Activated naive CD8-positive, alpha-beta T cell treated with anti-CD3 and anti-CD28 coated beads for 36 hours (primary cell): ENCODE measurements around the gene SPO11. TPM values are rescaled to one million over a fixed set of nuclear protein-coding genes. Genes with fewer than 3 reads are reported as not detected.
"Not testable (repeated sequence)": the region's sequence is repeated elsewhere in the genome, so short reads cannot be mapped to it uniquely, and the experiment has no call there.

ENCODE experiments used
- DNase-seq: peaks from one replicate; pipeline ENCODE4 v3.0.0; 2021
- H3K27ac Mint-ChIP-seq: one replicate; pipeline ENCODE4 v1.8.0; 2022; ENCODE audit warnings: mild to moderate bottlenecking, moderate library complexity, mixed read lengths
- H3K27me3 Mint-ChIP-seq: one replicate; pipeline ENCODE4 v1.8.0; 2022; ENCODE audit warnings: mild to moderate bottlenecking, mixed read lengths
- H3K36me3 Mint-ChIP-seq: one replicate; pipeline ENCODE4 v1.8.0; 2021; ENCODE audit warnings: mild to moderate bottlenecking, mixed read lengths
- H3K4me1 Mint-ChIP-seq: one replicate; pipeline ENCODE4 v1.8.0; 2021; ENCODE audit warnings: mixed read lengths
- H3K4me3 Mint-ChIP-seq: one replicate; pipeline ENCODE4 v1.8.0; 2022; ENCODE audit warnings: mild to moderate bottlenecking, moderate library complexity, mixed read lengths
- H3K9me3 Mint-ChIP-seq: one replicate; pipeline ENCODE4 v1.8.0; 2022; ENCODE audit warnings: mixed read lengths
- total RNA-seq, 2 experiments: library from RNA; stranded (reverse); gene quantifications; one replicate each; pipeline ENCODE4 v1.2.3, GENCODE V29; 2021

The SPO11 gene
- total RNA-seq, 2 experiments from 2014 or later: not detected

DNA sequence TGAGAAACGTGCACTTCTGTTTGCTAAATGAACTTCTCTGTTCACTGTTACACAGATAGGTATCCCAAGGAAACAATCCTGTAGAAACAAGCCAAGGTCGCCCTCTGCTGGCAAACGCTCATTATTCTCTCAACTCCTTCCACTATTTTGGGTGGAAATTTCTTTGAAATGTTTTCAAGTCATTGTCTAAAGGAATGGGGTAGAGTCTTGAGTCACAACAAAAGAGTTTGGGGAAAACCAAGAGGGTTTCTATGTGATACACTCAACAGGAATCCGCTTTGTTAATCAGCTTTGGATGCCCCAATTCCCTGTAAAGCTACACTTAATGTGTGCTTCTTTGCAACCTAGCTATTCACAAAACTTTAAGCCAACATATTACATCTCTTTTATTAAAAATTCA is 16.9 kb downstream of the SPO11 start:
- no peak overlapping the region for H3K27ac Mint-ChIP-seq
- DNase-seq: peak; percentile 49
- peaks cover 8% of the 10 kb centered on the region for H3K4me1 Mint-ChIP-seq
- H3K36me3 Mint-ChIP-seq: no peaks in the 10 kb centered on the region
- H3K27me3 Mint-ChIP-seq: peaks cover 10% of the 10 kb centered on the region
- H3K4me3 Mint-ChIP-seq: no peak overlapping the region
- H3K9me3 Mint-ChIP-seq: no peaks in the 10 kb centered on the region

DNA sequence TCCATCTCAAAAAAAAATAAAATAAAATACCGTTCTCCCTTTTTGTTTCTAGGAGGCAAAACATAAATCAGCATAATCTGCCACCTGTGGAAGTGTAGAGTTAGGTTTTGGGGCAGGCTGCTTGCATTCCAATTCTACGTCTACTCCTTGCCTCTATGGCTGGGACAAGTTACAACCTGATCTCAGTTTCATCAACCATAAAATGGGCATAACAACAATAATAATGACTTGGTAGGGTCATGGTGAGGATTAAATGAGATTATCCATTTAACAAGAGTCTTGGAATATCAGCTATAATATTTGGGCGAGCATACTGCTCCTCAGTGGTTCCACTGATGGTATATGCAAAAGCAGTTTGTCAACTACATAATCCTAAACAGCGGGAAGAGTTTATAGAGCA is 17.8 kb downstream of the SPO11 start:
- Mint-ChIP-seq H3K9me3 (no peaks in the 10 kb centered on the region), H3K4me3 (no peak overlapping the region), H3K27ac (no peak overlapping the region), H3K4me1 (peaks cover 12% of the 10 kb centered on the region), H3K27me3 (peaks cover 5% of the 10 kb centered on the region), H3K36me3 (peaks cover 3% of the 10 kb centered on the region)
- DNase-seq: no peak

DNA sequence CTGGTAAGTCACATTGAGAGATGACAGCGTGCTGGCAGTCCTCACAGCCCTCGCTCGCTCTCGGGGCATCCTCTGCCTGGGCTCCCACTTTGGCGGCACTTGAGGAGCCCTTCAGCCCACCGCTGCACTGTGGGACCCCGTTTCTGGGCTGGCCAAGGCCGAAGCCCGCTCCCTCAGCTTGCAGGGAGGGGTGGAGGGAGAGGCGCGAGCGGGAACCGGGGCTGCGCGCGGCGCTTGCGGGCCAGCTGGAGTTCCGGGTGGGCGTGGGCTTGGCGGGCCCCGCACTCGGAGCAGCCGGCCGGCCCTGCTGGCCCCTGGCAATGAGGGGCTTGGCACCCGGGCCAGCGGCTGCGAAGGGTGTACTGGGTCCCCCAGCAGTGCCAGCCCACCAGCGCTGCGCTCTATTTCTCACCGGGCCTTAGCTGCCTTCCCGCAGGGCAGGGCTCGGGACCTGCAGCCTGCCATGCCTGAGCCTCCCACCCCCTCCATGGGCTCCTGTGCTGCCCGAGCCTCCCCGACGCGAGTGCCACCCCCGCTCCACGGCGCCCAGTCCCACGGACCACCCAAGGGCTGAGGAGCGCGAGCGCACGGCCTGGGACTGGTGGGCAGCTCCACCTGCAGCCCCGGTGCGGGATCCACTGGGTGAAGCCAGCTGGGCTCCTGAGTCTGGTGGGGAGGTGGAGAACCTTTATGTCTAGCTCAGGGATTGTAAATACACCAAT is 18.8 kb downstream of the SPO11 start:
- not testable (repeated sequence) for H3K4me3 Mint-ChIP-seq, H3K27ac Mint-ChIP-seq, H3K9me3 Mint-ChIP-seq, H3K27me3 Mint-ChIP-seq, DNase-seq, H3K36me3 Mint-ChIP-seq
- peaks cover 20% of the 10 kb centered on the region for H3K4me1 Mint-ChIP-seq

DNA sequence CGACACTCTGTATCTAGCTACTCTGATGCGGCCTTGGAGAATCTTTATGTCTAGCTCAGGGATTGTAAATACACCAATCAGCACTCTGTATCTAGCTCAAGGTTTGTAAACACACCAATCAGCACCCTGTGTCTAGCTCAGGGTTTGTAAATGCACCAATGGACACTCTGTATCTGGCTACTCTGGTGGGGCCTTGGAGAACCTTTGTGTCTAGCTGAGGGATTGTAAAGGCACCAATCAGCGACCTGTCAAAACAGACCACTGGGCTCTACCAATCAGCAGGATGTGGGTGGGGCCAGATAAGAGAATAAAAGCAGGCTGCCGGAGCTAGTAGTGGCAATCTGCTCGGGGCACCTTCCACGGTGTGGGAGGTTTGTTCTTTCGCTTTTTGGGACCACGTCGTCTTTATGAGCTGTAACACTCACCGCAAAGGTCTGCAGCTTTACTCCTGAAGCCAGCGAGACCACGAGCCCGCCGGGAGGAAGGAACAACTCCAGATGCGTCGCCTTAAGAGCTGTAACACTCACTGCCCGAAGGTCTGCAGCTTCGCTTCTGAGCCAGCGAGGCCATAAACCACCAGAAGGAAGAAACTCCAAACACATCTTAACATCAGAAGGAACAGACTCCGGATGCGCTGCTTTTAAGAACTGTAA is 19.4 kb downstream of the SPO11 start:
- not testable (repeated sequence) for H3K9me3 Mint-ChIP-seq, H3K27me3 Mint-ChIP-seq
- DNase-seq: peak; percentile 38
- H3K4me1 Mint-ChIP-seq: peaks cover 22% of the 10 kb centered on the region
- peak overlapping the region; percentile 66 for H3K27ac Mint-ChIP-seq
- peak overlapping the region; percentile 50 for H3K4me3 Mint-ChIP-seq
- peaks cover 12% of the 10 kb centered on the region for H3K36me3 Mint-ChIP-seq

DNA sequence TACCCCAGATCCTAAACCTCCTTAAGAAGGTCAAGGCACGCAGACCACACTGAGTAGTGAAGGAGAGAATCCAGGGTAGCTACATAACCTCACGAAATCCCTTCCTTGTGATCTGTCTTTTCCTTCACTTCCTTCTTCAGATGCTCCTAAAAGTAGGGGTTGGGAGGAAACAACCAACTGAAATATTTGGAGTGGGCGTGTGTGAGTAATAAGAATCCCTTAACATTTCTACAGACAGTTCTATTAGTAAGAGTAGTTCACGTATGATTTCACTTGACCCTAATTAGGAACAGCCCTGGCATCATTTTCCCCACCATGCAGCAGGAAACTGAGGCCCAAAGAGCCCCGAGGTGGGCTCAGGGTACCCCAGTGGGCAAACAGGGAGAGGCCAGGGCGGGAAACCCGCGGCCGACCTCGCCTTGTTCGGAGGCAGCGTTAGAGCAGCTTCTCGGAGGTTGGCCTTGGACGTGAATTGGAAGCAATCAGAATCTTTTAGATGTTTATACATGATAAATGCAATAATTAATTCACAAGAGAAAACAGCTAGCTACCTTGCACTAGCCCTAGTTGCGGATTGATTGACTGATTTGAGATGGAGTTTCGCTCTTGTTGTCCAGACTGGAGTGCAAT is 20.6 kb downstream of the SPO11 start:
- H3K27ac Mint-ChIP-seq: peak overlapping the region; percentile 60
- H3K27me3 Mint-ChIP-seq: peaks cover 5% of the 10 kb centered on the region

DNA sequence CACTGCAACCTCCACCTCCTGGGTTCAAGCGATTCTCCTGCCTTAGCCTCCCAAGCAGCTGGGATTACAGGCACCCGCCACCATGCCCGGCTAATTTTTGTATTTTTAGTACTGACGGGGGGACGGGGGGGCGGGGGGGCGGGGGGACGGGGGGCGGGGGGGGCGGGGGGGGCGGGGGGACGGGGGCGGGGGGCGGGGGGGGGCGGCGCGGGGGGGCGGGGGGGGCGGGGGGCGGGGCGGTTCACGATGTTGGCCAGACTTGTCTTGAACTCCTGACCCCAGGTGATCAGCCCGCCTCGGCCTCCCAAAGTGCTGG is 21.1 kb downstream of the SPO11 start:
- H3K9me3 Mint-ChIP-seq, DNase-seq, H3K27me3 Mint-ChIP-seq: not testable (repeated sequence)
- Mint-ChIP-seq H3K27ac (peak overlapping the region; percentile 92), H3K4me1 (peaks cover 25% of the 10 kb centered on the region), H3K4me3 (peak overlapping the region; percentile 95), H3K36me3 (peaks cover 19% of the 10 kb centered on the region)

More for the DNA sequence above, 20.6 kb downstream of the SPO11 start:
- no peak for DNase-seq
- peak overlapping the region; percentile 55 for H3K4me3 Mint-ChIP-seq
- H3K4me1 Mint-ChIP-seq: peaks cover 25% of the 10 kb centered on the region
- no peaks in the 10 kb centered on the region for H3K9me3 Mint-ChIP-seq
- H3K36me3 Mint-ChIP-seq: peaks cover 16% of the 10 kb centered on the region

DNA sequence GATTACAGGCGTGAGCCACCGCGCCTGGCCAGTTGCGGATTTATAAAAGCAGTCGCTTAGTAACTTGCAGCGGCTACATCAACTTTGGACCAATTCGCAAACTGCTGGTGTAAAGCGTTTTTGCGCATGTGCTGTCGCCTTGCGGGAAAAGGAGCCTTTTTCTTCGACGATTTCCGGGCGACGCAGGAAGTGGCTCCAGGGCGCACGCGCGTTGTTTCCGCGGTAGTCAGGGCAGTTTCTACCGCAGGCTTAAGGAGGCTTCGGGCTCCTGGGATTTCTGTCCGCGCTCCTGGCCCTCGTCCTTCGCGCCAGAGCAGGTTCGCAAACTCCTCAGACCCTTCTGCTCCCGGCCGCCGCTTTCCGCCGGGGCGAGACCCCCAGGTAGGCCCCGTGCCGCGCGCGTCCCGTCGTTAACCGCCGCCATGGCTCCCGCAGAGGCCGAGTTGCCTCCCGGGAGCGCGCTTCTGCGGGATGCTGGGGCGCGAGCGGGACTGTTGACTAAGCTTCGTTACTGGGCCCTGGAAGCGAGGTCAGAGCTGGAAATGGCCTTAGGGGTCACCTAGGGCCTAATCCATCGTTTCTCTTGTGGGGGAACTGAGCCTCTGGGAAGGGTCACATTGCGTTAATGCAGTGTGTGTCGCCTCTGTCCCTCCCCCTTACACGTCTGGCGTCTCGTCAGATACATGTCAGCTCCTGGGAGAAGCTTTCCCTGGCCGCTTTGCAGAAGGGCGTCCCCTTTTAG is 21.6 kb downstream of the SPO11 start, which contains the start of gene RAE1:
Gene RAE1 (plus strand): TSS at position 214 of the 742 bp plus-strand sequence. CDS start 2,784 bp downstream, outside the sequence.
- Mint-ChIP-seq H3K27ac (peak within 1 kb of the TSS; percentile 92), H3K9me3 (no peaks in the 10 kb centered on the region), H3K27me3 (peaks cover 5% of the 10 kb centered on the region), H3K4me1 (peaks cover 25% of the 10 kb centered on the region), H3K4me3 (peak within 1 kb of the TSS; percentile 95), H3K36me3 (peaks cover 22% of the 10 kb centered on the region)
- DNase-seq: peak; percentile 88

DNA sequence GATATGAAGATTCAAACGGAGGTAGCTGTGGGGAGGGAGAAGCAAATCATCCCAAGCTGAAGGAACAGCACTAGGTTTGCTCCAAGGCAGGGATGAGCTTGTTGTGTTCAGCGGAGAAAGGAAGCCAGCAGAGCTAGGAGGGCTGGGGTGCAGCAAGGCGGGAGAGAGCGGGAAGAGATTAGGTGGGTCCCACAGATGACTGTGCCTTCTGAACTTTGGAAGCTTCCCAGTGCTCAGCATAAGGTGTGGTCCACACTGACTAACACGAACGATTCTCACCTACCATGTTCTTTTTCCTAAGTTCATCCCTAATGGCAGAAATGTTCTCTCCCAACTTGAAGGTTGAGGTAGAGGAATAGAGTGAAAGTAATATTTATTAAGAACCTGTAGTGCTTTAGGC is 22.7 kb downstream of the SPO11 start:
- Mint-ChIP-seq H3K4me3 (peak overlapping the region; percentile 95), H3K9me3 (no peaks in the 10 kb centered on the region), H3K4me1 (peaks cover 25% of the 10 kb centered on the region), H3K36me3 (peaks cover 22% of the 10 kb centered on the region), H3K27ac (no peak overlapping the region), H3K27me3 (peaks cover 5% of the 10 kb centered on the region)
- no peak for DNase-seq

DNA sequence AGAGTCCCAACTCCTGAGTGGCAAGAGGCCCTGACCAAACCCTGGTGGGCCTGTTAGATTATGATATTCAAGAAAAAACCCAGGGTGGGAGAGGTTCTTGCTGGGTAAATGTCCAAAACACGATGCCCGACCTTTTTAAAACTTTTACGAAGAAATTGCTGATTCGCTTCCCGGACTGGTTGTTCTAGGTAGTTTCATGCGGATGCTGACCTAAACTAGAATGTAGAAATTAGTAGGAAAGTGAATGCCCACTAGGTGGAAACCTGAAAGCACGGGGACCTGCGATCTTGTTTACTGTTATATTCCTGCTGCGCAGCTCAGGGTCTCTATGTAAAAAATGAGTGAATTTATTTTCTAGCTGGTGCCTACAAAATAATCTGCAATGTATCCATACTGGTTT is 23.7 kb downstream of the SPO11 start:
- Mint-ChIP-seq H3K4me1 (peaks cover 25% of the 10 kb centered on the region), H3K9me3 (no peaks in the 10 kb centered on the region), H3K36me3 (peaks cover 22% of the 10 kb centered on the region), H3K27me3 (peaks cover 5% of the 10 kb centered on the region), H3K27ac (no peak overlapping the region), H3K4me3 (peak overlapping the region; percentile 29)
- no peak for DNase-seq

DNA sequence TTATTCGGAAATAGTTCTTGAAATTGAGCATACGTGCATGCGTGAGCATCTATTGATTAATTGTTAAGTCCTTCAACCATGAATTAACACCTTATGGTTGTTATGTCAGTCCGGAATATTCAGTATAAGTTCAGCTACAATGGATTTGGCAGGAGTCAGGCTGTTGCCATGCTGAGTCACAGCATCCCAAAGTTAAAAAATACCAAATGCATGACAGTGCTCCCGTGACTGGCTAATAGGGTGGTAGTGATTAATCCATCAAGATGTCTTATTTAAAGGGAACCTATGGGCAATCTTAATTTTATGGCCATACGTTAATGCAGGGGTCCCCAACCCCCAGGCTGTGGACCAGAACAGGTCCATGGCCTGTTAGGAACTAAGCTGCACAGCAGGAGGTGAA is 31.9 kb downstream of the SPO11 start:
- no peak for DNase-seq
- no peak overlapping the region for H3K4me3 Mint-ChIP-seq
- peaks cover 12% of the 10 kb centered on the region for H3K36me3 Mint-ChIP-seq
- H3K27me3 Mint-ChIP-seq: no peaks in the 10 kb centered on the region
- H3K27ac Mint-ChIP-seq: no peak overlapping the region
- H3K4me1 Mint-ChIP-seq: peaks cover 2% of the 10 kb centered on the region
- H3K9me3 Mint-ChIP-seq: no peaks in the 10 kb centered on the region

DNA sequence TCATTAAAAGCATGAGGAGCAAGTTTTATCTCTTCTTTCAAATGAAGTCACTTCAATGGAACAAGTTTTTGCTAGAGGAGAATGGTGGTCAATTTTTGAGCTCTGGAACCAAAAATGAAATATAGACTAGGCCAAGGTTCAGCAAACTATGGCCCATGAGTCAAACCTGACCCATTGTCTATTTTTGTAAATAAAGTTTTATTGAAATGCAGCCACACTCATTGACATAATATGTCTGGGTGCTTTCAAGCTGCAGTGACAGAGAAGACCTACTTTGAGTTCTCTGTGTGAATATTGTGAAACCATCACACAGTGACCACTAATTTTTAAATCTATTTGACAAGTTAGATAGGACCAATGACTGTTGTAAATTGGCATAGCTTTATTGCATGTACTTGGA is 34.8 kb downstream of the SPO11 start:
- Mint-ChIP-seq H3K4me3 (no peak overlapping the region), H3K4me1 (peaks cover 2% of the 10 kb centered on the region), H3K27ac (no peak overlapping the region), H3K27me3 (no peaks in the 10 kb centered on the region), H3K36me3 (peaks cover 14% of the 10 kb centered on the region), H3K9me3 (no peaks in the 10 kb centered on the region)
- DNase-seq: no peak

DNA sequence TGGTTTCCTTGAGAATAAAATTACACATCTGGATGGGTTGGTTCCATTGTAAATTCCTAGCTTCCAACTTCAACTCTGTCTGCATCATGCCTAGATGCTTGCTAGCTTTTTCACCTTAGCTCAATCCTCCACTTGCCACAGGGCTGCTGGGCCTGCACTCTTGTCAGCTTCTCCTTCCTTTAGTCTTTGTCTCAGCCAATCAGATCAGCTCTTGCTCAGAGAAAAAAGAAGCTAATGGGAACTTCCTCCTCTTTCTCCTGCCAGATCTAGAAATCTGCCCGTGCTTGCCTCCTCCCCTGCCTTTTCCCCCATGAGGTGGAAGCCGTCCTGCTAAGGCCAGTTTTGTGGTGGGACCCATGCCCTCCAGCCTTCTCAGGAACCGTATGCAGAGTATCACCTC is 40.0 kb downstream of the SPO11 start:
- DNase-seq: no peak
- Mint-ChIP-seq H3K27ac (no peak overlapping the region), H3K36me3 (peaks cover 19% of the 10 kb centered on the region), H3K4me1 (peaks cover 12% of the 10 kb centered on the region), H3K9me3 (no peaks in the 10 kb centered on the region), H3K4me3 (no peak overlapping the region), H3K27me3 (no peaks in the 10 kb centered on the region)

DNA sequence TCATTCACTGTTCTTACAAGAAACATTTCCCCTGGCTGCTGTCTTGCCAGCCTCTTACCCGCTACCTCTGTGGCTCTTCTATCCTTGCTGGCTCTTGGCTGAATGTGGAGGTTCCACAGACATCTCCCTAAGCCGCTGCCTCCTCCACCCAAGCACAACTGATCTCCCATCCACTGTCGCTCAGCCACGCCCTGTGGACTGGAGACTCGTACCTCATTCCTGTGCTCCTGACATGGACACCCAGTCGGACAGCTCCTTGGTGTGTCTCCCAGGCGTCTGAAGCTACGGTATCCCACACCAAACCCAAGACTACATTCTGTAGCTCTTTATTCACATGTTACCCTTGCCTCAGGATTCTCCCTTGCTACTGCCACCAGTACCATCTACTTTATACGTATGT is 40.7 kb downstream of the SPO11 start:
- H3K36me3 Mint-ChIP-seq: peaks cover 23% of the 10 kb centered on the region
- DNase-seq: no peak
- no peaks in the 10 kb centered on the region for H3K27me3 Mint-ChIP-seq
- peaks cover 17% of the 10 kb centered on the region for H3K4me1 Mint-ChIP-seq
- no peaks in the 10 kb centered on the region for H3K9me3 Mint-ChIP-seq
- H3K4me3 Mint-ChIP-seq: no peak overlapping the region
- no peak overlapping the region for H3K27ac Mint-ChIP-seq

DNA sequence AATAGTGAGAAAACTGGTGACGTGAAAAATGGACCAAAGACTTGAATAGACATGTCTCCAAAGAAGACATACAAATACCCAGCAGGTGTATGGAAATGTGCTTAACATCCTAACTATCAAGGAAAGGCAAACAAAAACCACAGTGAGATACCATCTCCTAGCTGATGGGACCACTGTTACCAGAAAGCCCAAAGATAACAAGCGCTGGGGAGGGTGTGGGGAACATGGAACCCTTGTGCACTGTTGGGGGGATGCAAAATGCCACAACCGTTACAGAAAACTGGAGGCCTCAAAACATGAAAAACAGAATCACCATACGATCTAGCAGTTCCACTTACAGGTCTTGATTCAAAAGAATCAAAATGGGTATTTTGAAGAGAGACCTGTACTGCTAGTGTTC is 41.8 kb downstream of the SPO11 start:
- Mint-ChIP-seq H3K4me1 (peaks cover 19% of the 10 kb centered on the region), H3K27me3 (no peaks in the 10 kb centered on the region), H3K27ac (no peak overlapping the region), H3K4me3 (no peak overlapping the region), H3K36me3 (peaks cover 27% of the 10 kb centered on the region), H3K9me3 (no peaks in the 10 kb centered on the region)
- DNase-seq: no peak

DNA sequence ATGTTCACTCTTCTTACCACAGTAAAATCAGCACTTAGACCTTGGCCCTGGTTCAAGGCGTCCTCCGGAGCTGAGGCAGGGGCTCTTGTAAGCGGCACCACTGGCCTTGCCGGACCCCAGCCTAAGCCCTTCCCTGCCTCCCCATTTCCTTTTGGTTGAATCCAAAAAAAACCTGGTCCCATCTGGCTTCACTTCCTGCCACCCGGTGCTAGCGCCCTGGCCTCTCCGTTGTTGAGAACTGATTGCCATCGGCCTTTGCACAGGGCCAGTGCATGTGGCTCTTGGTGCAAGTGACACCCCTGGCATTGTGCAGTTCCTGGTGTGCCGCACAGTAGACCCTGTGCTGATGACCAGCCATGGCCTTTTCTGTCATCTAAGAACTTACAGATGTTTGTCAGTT is 42.6 kb downstream of the SPO11 start:
- H3K27ac Mint-ChIP-seq: no peak overlapping the region
- peaks cover 19% of the 10 kb centered on the region for H3K4me1 Mint-ChIP-seq
- H3K4me3 Mint-ChIP-seq: no peak overlapping the region
- no peaks in the 10 kb centered on the region for H3K27me3 Mint-ChIP-seq
- no peak for DNase-seq
- peaks cover 31% of the 10 kb centered on the region for H3K36me3 Mint-ChIP-seq
- no peaks in the 10 kb centered on the region for H3K9me3 Mint-ChIP-seq
